WERI-Rb-1 (cell line): Measurements from ENCODE around the gene LPCAT4.

Experiments used
- DNase-seq: peaks from one replicate; pipeline ENCODE4 v3.0.0-alpha.2; 2020
- H3K27ac ChIP-seq: fragments of 250-450 bp; sonication (Bioruptor Pico); 2 replicates; pipeline ENCODE4 v1.5.1; 2020; ENCODE audit warnings: mild to moderate bottlenecking, moderate library complexity
- H3K27me3 ChIP-seq: fragments of 250-450 bp; sonication (Bioruptor Pico); 2 replicates; pipeline ENCODE4 v1.5.1; 2021; ENCODE audit warnings: mild to moderate bottlenecking, low read depth, moderate library complexity; ENCODE audit not compliant: insufficient read depth, severe bottlenecking
- H3K36me3 ChIP-seq: fragments of 250-450 bp; sonication (Bioruptor Pico); 2 replicates; pipeline ENCODE4 v1.5.1; 2020; ENCODE audit warnings: mild to moderate bottlenecking, moderate library complexity
- H3K4me3 ChIP-seq: 2 replicates; pipeline ENCODE4 v1.5.1; 2011; ENCODE audit warnings: low read depth, mild to moderate bottlenecking, control low read depth, low read length
- H3K9me3 ChIP-seq: fragments of 250-450 bp; sonication (Bioruptor Pico); 2 replicates; pipeline ENCODE4 v1.5.1; 2021; ENCODE audit warnings: mild to moderate bottlenecking, moderate library complexity; ENCODE audit not compliant: severe bottlenecking
- CTCF ChIP-seq: IDR thresholded peaks from 2 replicates; pipeline ENCODE4 v1.5.1; 2011; ENCODE audit warnings: low read depth, mild to moderate bottlenecking, control low read depth, inconsistent platforms, low read length

Gene LPCAT4

GRCh38 chr15:34338347-34338746 is 28.6 kb downstream of the LPCAT4 start:
- TF ChIP-seq CTCF, result no peak
- Histone ChIP-seq H3K27ac (peak overlapping the region; percentile 91), H3K27me3 (no peaks in the 10 kb centered on the region), H3K9me3 (no peaks in the 10 kb centered on the region), H3K36me3 (peaks cover 16% of the 10 kb centered on the region), H3K4me3 (no peak overlapping the region)
- DNase-seq, result no peak

- DNase-seq, result peak; percentile 95
- H3K27me3 ChIP-seq, result no peaks in the 10 kb centered on the region
- TF ChIP-seq CTCF, result no peak
- peaks cover 16% of the 10 kb centered on the region for H3K36me3 ChIP-seq
- peak within 1 kb of the TSS; percentile 91 for H3K27ac ChIP-seq
- H3K4me3 ChIP-seq, result peak within 1 kb of the TSS; percentile 75
- no peaks in the 10 kb centered on the region for H3K9me3 ChIP-seq
Observed at GRCh38 chr15:34337557-34338306, 29.3 kb downstream of the LPCAT4 start, which contains the start of gene SLC12A6. Gene SLC12A6, minus strand, starts transcription at chr15:34337781. Its CDS starts 1,101 bp downstream, at chr15:34336680.

- Histone ChIP-seq H3K36me3 (peaks cover 16% of the 10 kb centered on the region), H3K27me3 (no peaks in the 10 kb centered on the region), H3K27ac (peak overlapping the region; percentile 91), H3K4me3 (peak overlapping the region; percentile 75), H3K9me3 (no peaks in the 10 kb centered on the region)
- TF ChIP-seq CTCF, result no peak
- DNase-seq, result peak; percentile 18
Observed at GRCh38 chr15:34336991-34337556, 29.9 kb downstream of the LPCAT4 start.

- DNase-seq, result no peak
- H3K27me3 ChIP-seq, result no peaks in the 10 kb centered on the region
- no peak overlapping the region for H3K27ac ChIP-seq
- TF ChIP-seq CTCF, result no peak
- H3K9me3 ChIP-seq, result no peaks in the 10 kb centered on the region
- H3K4me3 ChIP-seq, result peak overlapping the region; percentile 75
- peaks cover 10% of the 10 kb centered on the region for H3K36me3 ChIP-seq
Observed at GRCh38 chr15:34336231-34336990, 30.6 kb downstream of the LPCAT4 start.

GRCh38 chr15:34335176-34336032 is 31.6 kb downstream of the LPCAT4 start:
- H3K27ac ChIP-seq, result no peak overlapping the region
- TF ChIP-seq CTCF, result no peak
- H3K36me3 ChIP-seq, result peaks cover under 1% of the 10 kb centered on the region; the same call in 1 of the 2 replicates
- no peaks in the 10 kb centered on the region for H3K27me3 ChIP-seq
- H3K9me3 ChIP-seq, result no peaks in the 10 kb centered on the region
- DNase-seq, result no peak
- H3K4me3 ChIP-seq, result no peak overlapping the region
